ENCODE data around the gene GATA6.

Gene GATA6

DNA sequence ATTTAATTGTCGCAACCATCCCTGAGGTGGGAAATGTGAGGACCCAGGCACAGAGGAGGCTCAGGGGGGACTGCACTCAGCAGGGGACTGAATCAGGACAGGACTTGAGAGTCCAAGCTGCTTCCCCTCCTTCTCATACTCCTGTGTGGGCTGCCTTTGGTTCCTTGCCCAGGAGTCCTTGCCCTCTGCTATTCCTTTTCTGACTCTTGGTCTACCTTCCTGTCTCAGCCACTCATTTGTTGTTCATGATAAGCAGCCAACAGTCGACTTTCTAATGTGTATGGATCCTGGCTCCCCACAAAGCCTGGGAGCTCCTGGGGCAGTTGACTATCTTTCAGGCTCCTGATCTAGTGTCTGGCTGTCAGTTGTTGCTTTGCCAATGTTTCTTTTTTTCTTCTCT is 28.3 kb downstream of the GATA6 start:
- H3K36me3 ChIP-seq (ENCODE audit: control insufficient read depth in 1 of 2, insufficient read depth in 2 of 2, low read length in 2 of 2), result no peaks in the 10 kb centered on the region
- H3K4me3 ChIP-seq (ENCODE audit: low read depth in 1 of 2, low read length in 2 of 2), result no peak overlapping the region
- no peaks in the 10 kb centered on the region for H3K9me3 ChIP-seq (ENCODE audit: control insufficient read depth in 1 of 2, low read length in 2 of 2)
- no peak overlapping the region for H3K27ac ChIP-seq (ENCODE audit: low read length)
- no peaks in the 10 kb centered on the region for H3K27me3 ChIP-seq (ENCODE audit: low read depth, low read length)
- H3K4me1 ChIP-seq (ENCODE audit: control insufficient read depth in 1 of 2, insufficient read depth in 2 of 2, low read length in 2 of 2), result no peaks in the 10 kb centered on the region

DNA sequence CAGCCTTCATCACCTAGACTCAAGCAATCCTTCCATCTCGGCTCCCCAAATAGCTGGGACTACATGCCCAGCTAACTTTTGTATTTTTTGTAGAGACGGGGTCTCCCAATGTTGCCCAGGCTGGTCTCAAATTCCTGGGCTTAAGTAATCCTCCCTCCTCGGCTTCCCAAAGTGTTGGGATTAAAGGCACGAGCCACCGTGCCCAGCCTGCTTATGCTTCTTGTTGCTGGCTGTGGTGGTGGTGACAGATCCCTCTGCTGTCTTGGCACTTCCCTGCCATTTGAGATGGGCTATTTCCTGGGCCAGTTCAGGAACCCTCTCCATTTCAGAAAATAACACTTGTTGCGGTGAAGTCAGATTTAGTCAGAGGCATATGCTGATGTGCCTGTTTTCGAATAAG is 28.8 kb downstream of the GATA6 start:
- no peak overlapping the region for H3K27ac ChIP-seq (ENCODE audit: low read length)
- H3K4me1 ChIP-seq (ENCODE audit: control insufficient read depth in 1 of 2, insufficient read depth in 2 of 2, low read length in 2 of 2), result no peaks in the 10 kb centered on the region
- H3K9me3 ChIP-seq (ENCODE audit: control insufficient read depth in 1 of 2, low read length in 2 of 2), result no peaks in the 10 kb centered on the region
- H3K4me3 ChIP-seq (ENCODE audit: low read depth in 1 of 2, low read length in 2 of 2), result no peak overlapping the region
- H3K27me3 ChIP-seq (ENCODE audit: low read depth, low read length), result no peaks in the 10 kb centered on the region
- H3K36me3 ChIP-seq (ENCODE audit: control insufficient read depth in 1 of 2, insufficient read depth in 2 of 2, low read length in 2 of 2), result no peaks in the 10 kb centered on the region

DNA sequence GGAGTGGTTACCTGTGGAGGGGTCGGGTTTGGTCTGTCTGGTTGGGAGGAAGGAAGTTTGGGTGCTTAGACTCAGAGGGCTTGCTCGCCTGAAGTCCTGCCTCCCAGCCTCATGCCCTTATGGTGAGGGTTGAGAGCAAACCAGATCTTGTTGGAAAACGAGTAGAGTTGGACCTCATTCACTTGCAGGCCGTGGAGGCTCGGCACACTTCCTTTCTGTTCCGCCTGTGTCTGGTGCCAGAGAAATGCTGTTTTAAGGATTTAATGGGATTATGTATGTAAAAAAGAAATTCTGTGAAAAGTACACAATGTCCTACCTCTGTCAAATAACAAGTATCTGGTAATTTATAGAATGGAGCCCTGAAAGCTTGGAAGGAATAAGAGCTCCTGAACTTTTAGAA is 29.6 kb downstream of the GATA6 start:
- H3K27ac ChIP-seq (ENCODE audit: low read length), result no peak overlapping the region
- H3K27me3 ChIP-seq (ENCODE audit: low read depth, low read length), result no peaks in the 10 kb centered on the region
- H3K36me3 ChIP-seq (ENCODE audit: control insufficient read depth in 1 of 2, insufficient read depth in 2 of 2, low read length in 2 of 2), result no peaks in the 10 kb centered on the region

DNA sequence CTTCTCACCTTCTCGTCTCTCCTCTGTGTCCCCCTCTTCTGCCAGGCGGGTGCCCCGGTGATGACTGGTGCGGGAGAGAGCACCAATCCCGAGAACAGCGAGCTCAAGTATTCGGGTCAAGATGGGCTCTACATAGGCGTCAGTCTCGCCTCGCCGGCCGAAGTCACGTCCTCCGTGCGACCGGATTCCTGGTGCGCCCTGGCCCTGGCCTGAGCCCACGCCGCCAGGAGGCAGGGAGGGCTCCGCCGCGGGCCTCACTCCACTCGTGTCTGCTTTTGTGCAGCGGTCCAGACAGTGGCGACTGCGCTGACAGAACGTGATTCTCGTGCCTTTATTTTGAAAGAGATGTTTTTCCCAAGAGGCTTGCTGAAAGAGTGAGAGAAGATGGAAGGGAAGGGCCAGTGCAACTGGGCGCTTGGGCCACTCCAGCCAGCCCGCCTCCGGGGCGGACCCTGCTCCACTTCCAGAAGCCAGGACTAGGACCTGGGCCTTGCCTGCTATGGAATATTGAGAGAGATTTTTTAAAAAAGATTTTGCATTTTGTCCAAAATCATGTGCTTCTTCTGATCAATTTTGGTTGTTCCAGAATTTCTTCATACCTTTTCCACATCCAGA is 31.3 kb downstream of the GATA6 start:
- no peaks in the 10 kb centered on the region for H3K4me1 ChIP-seq (ENCODE audit: control insufficient read depth in 1 of 2, insufficient read depth in 2 of 2, low read length in 2 of 2)
- no peaks in the 10 kb centered on the region for H3K9me3 ChIP-seq (ENCODE audit: control insufficient read depth in 1 of 2, low read length in 2 of 2)
- H3K36me3 ChIP-seq (ENCODE audit: control insufficient read depth in 1 of 2, insufficient read depth in 2 of 2, low read length in 2 of 2), result no peaks in the 10 kb centered on the region
- H3K27me3 ChIP-seq (ENCODE audit: low read depth, low read length), result no peaks in the 10 kb centered on the region
- no peak overlapping the region for H3K27ac ChIP-seq (ENCODE audit: low read length)
- no peak overlapping the region for H3K4me3 ChIP-seq (ENCODE audit: low read depth in 1 of 2, low read length in 2 of 2)

More for the DNA sequence above, 29.6 kb downstream of the GATA6 start:
- H3K4me3 ChIP-seq (ENCODE audit: low read depth in 1 of 2, low read length in 2 of 2), result no peak overlapping the region
- no peaks in the 10 kb centered on the region for H3K4me1 ChIP-seq (ENCODE audit: control insufficient read depth in 1 of 2, insufficient read depth in 2 of 2, low read length in 2 of 2)
- no peaks in the 10 kb centered on the region for H3K9me3 ChIP-seq (ENCODE audit: control insufficient read depth in 1 of 2, low read length in 2 of 2)

DNA sequence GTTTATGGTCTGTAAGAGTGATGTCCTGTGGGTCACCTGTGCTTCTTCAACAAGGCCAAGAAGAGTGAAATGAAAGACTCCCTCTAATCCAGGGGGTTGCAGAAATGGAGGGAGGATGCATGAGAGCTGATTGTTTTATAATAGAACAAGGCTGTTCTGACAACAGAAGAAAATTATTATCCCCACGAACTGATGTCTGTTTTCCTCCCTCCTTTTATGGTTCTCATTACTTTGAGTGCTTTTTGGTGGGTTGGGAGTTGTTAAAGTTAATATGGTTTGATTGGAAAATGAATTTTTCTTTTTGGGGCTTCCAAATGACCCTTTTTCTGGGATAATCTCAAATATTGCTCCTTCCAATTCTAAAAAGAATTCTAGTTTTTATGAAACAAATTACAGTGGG is 33.6 kb downstream of the GATA6 start:
- H3K36me3 ChIP-seq (ENCODE audit: control insufficient read depth in 1 of 2, insufficient read depth in 2 of 2, low read length in 2 of 2), result no peaks in the 10 kb centered on the region
- H3K4me1 ChIP-seq (ENCODE audit: control insufficient read depth in 1 of 2, insufficient read depth in 2 of 2, low read length in 2 of 2), result no peaks in the 10 kb centered on the region

DNA sequence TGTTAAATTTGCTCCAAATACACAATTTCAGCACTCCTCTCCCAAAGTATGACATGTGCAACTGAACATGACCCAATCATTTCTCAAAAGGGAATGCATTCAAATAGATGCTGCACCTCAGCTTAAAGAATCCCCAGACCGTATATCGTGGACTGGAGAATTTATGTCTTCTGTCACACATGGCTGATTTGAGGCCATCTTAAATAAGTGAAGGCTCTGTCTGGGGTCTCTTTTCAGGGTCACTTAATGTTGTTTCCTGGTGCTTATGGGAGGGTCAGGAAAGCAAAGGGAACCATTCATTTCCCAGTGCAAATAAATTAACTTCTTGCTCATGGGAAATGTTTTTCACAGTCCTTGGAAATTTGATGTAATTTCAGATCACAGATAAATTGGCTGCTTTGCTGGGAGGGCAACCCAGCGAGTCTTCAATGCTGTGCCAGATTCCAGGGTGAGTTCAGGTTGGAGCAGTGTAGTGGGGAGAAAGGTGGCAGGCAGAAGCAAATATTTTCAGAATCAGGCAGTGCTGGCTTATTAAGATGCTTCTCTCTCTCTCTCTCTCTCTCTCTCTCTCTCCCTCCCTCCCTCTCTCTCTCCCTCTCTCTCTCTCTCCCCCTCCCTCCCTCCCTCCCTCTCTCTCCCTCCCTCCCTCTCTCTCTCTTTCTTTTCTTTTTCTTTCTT is 34.3 kb downstream of the GATA6 start:
- Histone ChIP-seq H3K4me1 (ENCODE audit: control insufficient read depth in 1 of 2, insufficient read depth in 2 of 2, low read length in 2 of 2) (no peaks in the 10 kb centered on the region), H3K27me3 (ENCODE audit: low read depth, low read length) (no peaks in the 10 kb centered on the region), H3K4me3 (ENCODE audit: low read depth in 1 of 2, low read length in 2 of 2) (no peak overlapping the region), H3K27ac (ENCODE audit: low read length) (no peak overlapping the region), H3K9me3 (ENCODE audit: control insufficient read depth in 1 of 2, low read length in 2 of 2) (no peaks in the 10 kb centered on the region), H3K36me3 (ENCODE audit: control insufficient read depth in 1 of 2, insufficient read depth in 2 of 2, low read length in 2 of 2) (no peaks in the 10 kb centered on the region)

More for the DNA sequence above, 33.6 kb downstream of the GATA6 start:
- H3K27me3 ChIP-seq (ENCODE audit: low read depth, low read length), result no peaks in the 10 kb centered on the region
- H3K9me3 ChIP-seq (ENCODE audit: control insufficient read depth in 1 of 2, low read length in 2 of 2), result no peaks in the 10 kb centered on the region
- H3K4me3 ChIP-seq (ENCODE audit: low read depth in 1 of 2, low read length in 2 of 2), result no peak overlapping the region
- no peak overlapping the region for H3K27ac ChIP-seq (ENCODE audit: low read length)

DNA sequence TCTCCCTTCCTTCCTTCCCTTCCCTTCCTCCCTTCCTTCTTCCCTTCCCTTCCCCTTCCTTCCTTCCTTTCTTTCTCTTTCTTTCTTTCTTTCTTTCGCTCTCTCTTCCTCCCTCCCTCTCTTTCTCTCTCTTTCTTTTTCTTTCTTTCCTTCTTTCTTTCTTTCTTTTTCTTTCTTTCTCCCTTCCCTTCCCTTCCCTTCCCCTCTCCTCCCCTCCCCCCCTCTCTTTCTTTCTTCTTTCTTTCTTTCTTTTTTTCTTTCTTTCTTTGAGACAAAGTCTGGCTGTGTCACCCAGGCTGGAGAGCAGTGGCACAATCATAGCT is 34.8 kb downstream of the GATA6 start:
- Histone ChIP-seq H3K27me3 (ENCODE audit: low read depth, low read length) (no peaks in the 10 kb centered on the region), H3K27ac (ENCODE audit: low read length) (no peak overlapping the region), H3K9me3 (ENCODE audit: control insufficient read depth in 1 of 2, low read length in 2 of 2) (no peaks in the 10 kb centered on the region), H3K4me3 (ENCODE audit: low read depth in 1 of 2, low read length in 2 of 2) (no peak overlapping the region), H3K36me3 (ENCODE audit: control insufficient read depth in 1 of 2, insufficient read depth in 2 of 2, low read length in 2 of 2) (no peaks in the 10 kb centered on the region), H3K4me1 (ENCODE audit: control insufficient read depth in 1 of 2, insufficient read depth in 2 of 2, low read length in 2 of 2) (no peaks in the 10 kb centered on the region)

DNA sequence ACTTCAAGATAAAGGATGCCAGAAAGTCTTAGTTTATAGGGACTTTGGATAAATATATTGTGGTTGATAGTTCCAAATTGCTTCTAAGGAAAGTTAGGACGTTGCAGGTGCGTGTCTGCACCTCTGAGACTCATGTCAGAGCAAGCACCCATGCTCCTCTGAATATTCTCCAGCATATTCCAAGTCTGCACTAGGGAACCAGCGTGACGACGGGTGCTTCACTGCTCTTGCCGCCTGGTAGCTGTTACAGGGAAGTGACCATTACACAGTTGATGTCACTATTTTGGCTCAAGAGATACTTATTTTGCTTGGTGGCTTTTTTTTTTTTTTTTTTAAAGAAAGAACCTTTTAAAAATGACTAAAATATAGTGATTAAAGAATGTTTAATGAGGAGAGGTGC is 35.6 kb downstream of the GATA6 start:
- no peak overlapping the region for H3K27ac ChIP-seq (ENCODE audit: low read length)
- H3K27me3 ChIP-seq (ENCODE audit: low read depth, low read length), result no peaks in the 10 kb centered on the region
- H3K4me1 ChIP-seq (ENCODE audit: control insufficient read depth in 1 of 2, insufficient read depth in 2 of 2, low read length in 2 of 2), result no peaks in the 10 kb centered on the region
- no peaks in the 10 kb centered on the region for H3K36me3 ChIP-seq (ENCODE audit: control insufficient read depth in 1 of 2, insufficient read depth in 2 of 2, low read length in 2 of 2)
- no peaks in the 10 kb centered on the region for H3K9me3 ChIP-seq (ENCODE audit: control insufficient read depth in 1 of 2, low read length in 2 of 2)
- no peak overlapping the region for H3K4me3 ChIP-seq (ENCODE audit: low read depth in 1 of 2, low read length in 2 of 2)

DNA sequence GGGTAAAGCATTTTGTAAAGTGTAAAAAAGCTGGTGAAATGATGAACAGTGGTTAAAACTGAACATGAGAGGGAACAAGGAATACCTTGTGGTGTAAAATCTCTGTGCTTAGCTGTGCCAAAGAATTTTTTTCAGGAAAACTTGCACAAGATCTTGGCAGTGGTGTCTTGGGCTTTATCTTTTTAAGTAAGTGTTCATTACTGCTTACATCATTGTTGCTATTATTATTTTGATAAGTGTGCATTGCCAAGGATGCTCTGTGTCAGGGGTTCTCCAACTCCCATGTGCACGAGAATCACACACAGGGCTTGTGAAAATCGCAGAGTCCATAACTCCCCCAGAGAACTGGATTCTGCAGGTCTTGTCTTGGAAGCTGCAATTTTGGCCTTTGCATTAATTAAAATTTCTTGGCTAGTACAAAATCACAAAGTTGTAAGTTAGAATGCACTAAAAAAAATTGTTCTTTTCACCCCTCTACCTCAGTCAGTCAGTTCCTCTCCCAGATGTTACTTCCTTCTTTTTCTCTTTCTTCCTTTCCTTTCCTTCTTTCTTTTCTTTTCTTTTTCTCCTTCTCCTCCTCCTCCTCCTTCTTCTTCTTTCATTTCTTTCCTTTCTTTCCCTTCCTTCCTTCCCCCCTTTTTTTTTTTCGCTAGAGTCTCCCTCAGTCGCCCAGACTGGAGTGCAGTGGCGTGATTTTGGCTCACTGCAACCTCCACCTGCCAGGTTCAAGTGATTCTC is 37.8 kb downstream of the GATA6 start:
- no peak overlapping the region for H3K27ac ChIP-seq (ENCODE audit: low read length)
- H3K4me1 ChIP-seq (ENCODE audit: control insufficient read depth in 1 of 2, insufficient read depth in 2 of 2, low read length in 2 of 2), result no peaks in the 10 kb centered on the region
- no peaks in the 10 kb centered on the region for H3K27me3 ChIP-seq (ENCODE audit: low read depth, low read length)
- no peaks in the 10 kb centered on the region for H3K9me3 ChIP-seq (ENCODE audit: control insufficient read depth in 1 of 2, low read length in 2 of 2)
- H3K36me3 ChIP-seq (ENCODE audit: control insufficient read depth in 1 of 2, insufficient read depth in 2 of 2, low read length in 2 of 2), result no peaks in the 10 kb centered on the region
- no peak overlapping the region for H3K4me3 ChIP-seq (ENCODE audit: low read depth in 1 of 2, low read length in 2 of 2)

DNA sequence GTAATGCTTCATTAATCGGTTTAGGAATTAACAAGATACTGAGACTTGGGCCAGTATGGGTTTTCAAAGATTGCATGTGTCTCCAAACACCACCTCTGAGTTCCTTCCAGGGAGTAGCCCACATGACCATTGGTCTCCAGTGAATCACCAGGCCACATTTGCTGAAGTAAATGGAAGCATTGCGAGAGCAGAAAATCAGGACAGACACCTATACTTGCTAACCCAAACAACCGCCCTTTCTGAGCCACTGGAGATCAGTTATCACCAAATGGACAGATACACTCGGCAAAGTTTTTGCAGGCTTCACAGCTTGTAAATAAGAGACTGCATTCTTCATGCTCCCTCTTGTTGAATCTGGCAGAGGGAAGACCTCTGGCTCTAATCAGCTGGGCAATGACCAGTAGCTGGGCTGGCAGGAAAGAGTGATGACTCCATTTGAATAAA is 40.9 kb downstream of the GATA6 start:
- Histone ChIP-seq H3K4me1 (ENCODE audit: control insufficient read depth in 1 of 2, insufficient read depth in 2 of 2, low read length in 2 of 2) (peaks cover 0 to 3% of the 10 kb centered on the region in 2 donors), H3K4me3 (ENCODE audit: low read depth in 1 of 2, low read length in 2 of 2) (no peak overlapping the region), H3K27ac (ENCODE audit: low read length) (no peak overlapping the region), H3K9me3 (ENCODE audit: control insufficient read depth in 1 of 2, low read length in 2 of 2) (no peaks in the 10 kb centered on the region), H3K27me3 (ENCODE audit: low read depth, low read length) (no peaks in the 10 kb centered on the region), H3K36me3 (ENCODE audit: control insufficient read depth in 1 of 2, insufficient read depth in 2 of 2, low read length in 2 of 2) (no peaks in the 10 kb centered on the region)

DNA sequence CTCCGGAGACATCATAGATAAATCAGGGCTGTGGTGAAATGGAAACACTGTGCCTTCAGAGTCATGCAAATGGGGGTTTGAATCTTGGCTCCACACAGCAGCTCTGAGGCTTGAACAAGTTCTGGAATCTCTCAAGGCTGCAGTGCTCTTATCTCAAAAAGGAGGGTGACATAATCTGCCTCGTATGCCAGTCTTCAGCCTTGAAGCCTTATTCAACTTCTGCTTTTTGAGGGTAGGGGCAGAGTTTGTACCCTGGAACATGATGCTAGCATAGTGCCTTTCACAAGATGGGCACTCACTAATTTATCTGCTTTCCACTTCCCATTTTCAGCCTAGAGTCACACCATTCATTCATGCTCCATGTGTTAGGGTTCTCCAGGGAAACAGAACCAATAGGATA is 42.3 kb downstream of the GATA6 start:
- no peaks in the 10 kb centered on the region for H3K27me3 ChIP-seq (ENCODE audit: low read depth, low read length)
- H3K4me1 ChIP-seq (ENCODE audit: control insufficient read depth in 1 of 2, insufficient read depth in 2 of 2, low read length in 2 of 2), result peaks cover 0 to 3% of the 10 kb centered on the region in 2 donors

More for the DNA sequence above, 42.3 kb downstream of the GATA6 start:
- Histone ChIP-seq H3K36me3 (ENCODE audit: control insufficient read depth in 1 of 2, insufficient read depth in 2 of 2, low read length in 2 of 2) (no peaks in the 10 kb centered on the region), H3K27ac (ENCODE audit: low read length) (no peak overlapping the region), H3K4me3 (ENCODE audit: low read depth in 1 of 2, low read length in 2 of 2) (no peak overlapping the region), H3K9me3 (ENCODE audit: control insufficient read depth in 1 of 2, low read length in 2 of 2) (no peaks in the 10 kb centered on the region)
